Measurements from ENCODE around the gene TRNP1. TPM values are rescaled to one million over a fixed set of nuclear protein-coding genes. Genes with fewer than 3 reads are reported as not detected.

Gene TRNP1
- total RNA-seq, 2 donors from 2014 or later = 0.49 to 0.96 TPM

Other genes with a start within 250 kb of the TRNP1 start
- 10 to 100 TPM; 19.4 to 20.0 TPM for gene PIGV, start 205.7 kb upstream of the TRNP1 start, total RNA-seq
- 10 to 100 TPM; 64.4 to 80.2 TPM for gene ZDHHC18, start 167.0 kb upstream of the TRNP1 start, total RNA-seq
- 1 to 10 TPM in 1 of 2 donors, under 1 TPM in 1; 0.86 to 2.2 TPM for gene SFN, start 130.5 kb upstream of the TRNP1 start, total RNA-seq
- gene GPN2, start 103.4 kb upstream of the TRNP1 start, total RNA-seq = 10 to 100 TPM; 54.8 to 55.5 TPM
- gene GPATCH3, start 93.2 kb upstream of the TRNP1 start, total RNA-seq = 10 to 100 TPM; 10.9 to 11.9 TPM
- not detected for gene NR0B2, start 79.7 kb upstream of the TRNP1 start, total RNA-seq
- gene NUDC, start 71.9 kb upstream of the TRNP1 start, total RNA-seq = 10 to 100 TPM; 61.6 to 78.5 TPM
- 1 to 10 TPM; 1.1 TPM for gene KDF1, start 33.2 kb upstream of the TRNP1 start, total RNA-seq
- gene TENT5B, start 19.2 kb downstream of the TRNP1 start, total RNA-seq = under 1 TPM in 1 of 2 donors, not detected in 1; 0.19 TPM
- 10 to 100 TPM; 25.5 to 28.2 TPM for gene SLC9A1, start 161.4 kb downstream of the TRNP1 start, total RNA-seq
- gene WDTC1, start 240.9 kb downstream of the TRNP1 start, total RNA-seq = 10 to 100 TPM; 41.6 to 42.5 TPM

All from activated T-cell treated with anti-CD3 and anti-CD28 coated beads, Interleukin-2, amount 50 U/mL, for 72 hours (primary cell).